ENCODE data around the gene EXOG.

- TF ChIP-seq CTCF (IDR thresholded peaks at IDR 0.05), result no peak
- no peak for TF ChIP-seq POLR2AphosphoS5 (IDR thresholded peaks at IDR 0.05)
Measured at GRCh38 chr3:38534604-38535003, 38.5 kb downstream of the EXOG start.

All from prostate gland (tissue), 2 donors.